Pons (tissue), 1 donor: ENCODE results near the gene VPS35L.
A peak's percentile ranks its signal among the peaks of the same experiment; 100 is the strongest.

Experiments
- DNase-seq: peaks from one replicate; pipeline ENCODE4 v3.0.0-alpha.2; 2016; ENCODE audit warnings: low spot score

VPS35L gene

GRCh38 chr16:19555186-19555937 lies at the start of gene VPS35L:
VPS35L (plus strand) TSS chr16:19555703; CDS start chr16:19555730, 27 bp downstream.
- peak; percentile 96 for DNase-seq

GRCh38 chr16:19506965-19507364 lies 48.5 kb upstream of the VPS35L start:
- DNase-seq: no peak

GRCh38 chr16:19507867-19508266 lies 47.6 kb upstream of the VPS35L start:
- DNase-seq: no peak

GRCh38 chr16:19512297-19512696 lies 43.2 kb upstream of the VPS35L start:
- no peak for DNase-seq

- peak; percentile 58 for DNase-seq
Observed at GRCh38 chr16:19513377-19514053, 42.0 kb upstream of the VPS35L start.

GRCh38 chr16:19515757-19516156 lies 39.7 kb upstream of the VPS35L start:
- DNase-seq: no peak

GRCh38 chr16:19517424-19518089 lies 37.9 kb upstream of the VPS35L start:
- DNase-seq: no peak

GRCh38 chr16:19518388-19518787 lies 37.1 kb upstream of the VPS35L start:
- no peak for DNase-seq

- no peak for DNase-seq
Observed at GRCh38 chr16:19520861-19521331, 34.6 kb upstream of the VPS35L start.

GRCh38 chr16:19521471-19522396 lies 33.8 kb upstream of the VPS35L start, which contains the start of gene GDE1:
GDE1 (minus strand) TSS chr16:19522098; CDS start chr16:19521964, 134 bp downstream.
- peak; percentile 96 for DNase-seq

- DNase-seq: no peak
Observed at GRCh38 chr16:19522397-19522732, 33.1 kb upstream of the VPS35L start.

GRCh38 chr16:19522760-19523159 lies 32.7 kb upstream of the VPS35L start:
- DNase-seq: no peak

GRCh38 chr16:19523184-19523558 lies 32.3 kb upstream of the VPS35L start:
- no peak for DNase-seq

GRCh38 chr16:19523559-19524355 lies 31.7 kb upstream of the VPS35L start, which contains the start of gene CCP110:
CCP110 (plus strand) TSS chr16:19523942; CDS start chr16:19527882, 3,940 bp downstream.
- DNase-seq: peak; percentile 98

GRCh38 chr16:19524356-19524615 lies 31.2 kb upstream of the VPS35L start:
- DNase-seq: no peak

GRCh38 chr16:19524616-19525384 lies 30.7 kb upstream of the VPS35L start:
- no peak for DNase-seq

GRCh38 chr16:19525385-19525723 lies 30.1 kb upstream of the VPS35L start:
- no peak for DNase-seq

GRCh38 chr16:19527161-19527560 lies 28.3 kb upstream of the VPS35L start:
- no peak for DNase-seq

- DNase-seq: no peak
Observed at GRCh38 chr16:19528666-19529065, 26.8 kb upstream of the VPS35L start.

GRCh38 chr16:19532601-19533000 lies 22.9 kb upstream of the VPS35L start:
- DNase-seq: peak; percentile 96
